HCT116 (cell line): ENCODE data around the gene SLC22A13. TPM values are rescaled to one million over a fixed set of nuclear protein-coding genes. Genes with fewer than 3 reads are reported as not detected.

Experiments used
- ATAC-seq: fragments of 200-7000 bp; cut with Tn5 transposase; 2 replicates; pipeline ENCODE4 v1.9.1; 2020; ENCODE audit warnings: mild to moderate bottlenecking, moderate library complexity
- BruUV-seq: library from RNA; stranded (reverse); fragments of 400-500 nt; replicated peaks from 2 replicates; lab custom pipeline; 2021; lab: Mats Ljungman, UMichigan
- CTCF ChIA-PET: fragments of 300-600 bp; sonication (Branson Sonifier 250); formaldehyde crosslinking; loops from one replicate; lab custom pipeline; 2021; ENCODE audit warnings: antibody characterized with exemption; lab: Charles Lee
- POLR2A ChIA-PET: fragments of 300-600, 350-600 bp; sonication (Branson Sonifier 250); formaldehyde crosslinking; loops from one replicate; lab custom pipeline; 2021; ENCODE audit warnings: antibody characterized with exemption; lab: Charles Lee
- RAD21 ChIA-PET, 2 experiments: fragments of 300-600 bp; sonication (Branson Sonifier 250); formaldehyde crosslinking; loops; one replicate each; lab custom pipeline; 2023; ENCODE audit warnings: low total read pairs in 2 of 2; ENCODE audit not compliant: uncharacterized antibody in 2 of 2, unreplicated experiment in 2 of 2, low non-redundant PET in 1 of 2; lab: Charles Lee
- DNase-seq: peaks from one replicate; pipeline ENCODE4 v3.0.0-alpha.2; 2010; ENCODE audit warnings: low read depth, low spot score
- H2AFZ ChIP-seq: fragments of 200-600 bp; shearing (Covaris generic), sonication (generic); 2 replicates; pipeline ENCODE4 v1.6.1; 2017; ENCODE audit warnings: low read depth, mixed run types, mixed read lengths, antibody characterized with exemption, low read length; ENCODE audit not compliant: poor library complexity, severe bottlenecking
- H3K27ac ChIP-seq: 2 replicates; pipeline ENCODE4 v1.5.1; 2012; ENCODE audit warnings: low read depth, low read length
- H3K27me3 ChIP-seq: fragments of 200-600 bp; sonication (generic); 2 replicates; pipeline ENCODE4 v1.6.1; 2016; ENCODE audit warnings: mixed run types, low read length, mixed read lengths; ENCODE audit not compliant: insufficient read depth
- H3K36me3 ChIP-seq, 2 experiments: fragments of 200-500 bp in 1 of 2; fragments of 200-600 bp in 1 of 2; sonication (Bioruptor generic) in 1 of 2; sonication (generic) in 1 of 2; 2 replicates each; pipeline versions ENCODE4 v1.5.1 to v1.6.1; 2014 to 2016; ENCODE audit warnings: low read length in 2 of 2, inconsistent platforms in 1 of 2, mixed read lengths in 1 of 2, mixed run types in 1 of 2; ENCODE audit not compliant: insufficient read depth in 2 of 2, control insufficient read depth in 1 of 2
- H3K4me1 ChIP-seq, 2 experiments: fragments of 200-600 bp in 1 of 2; sonication (generic) in 1 of 2; 2 replicates each; pipeline versions ENCODE4 v1.5.1 to v1.6.1; 2012 to 2017; ENCODE audit warnings: low read length in 2 of 2, inconsistent platforms in 1 of 2, mild to moderate bottlenecking in 1 of 2, mixed read lengths in 1 of 2, mixed run types in 1 of 2, moderate library complexity in 1 of 2; ENCODE audit not compliant: insufficient read depth in 2 of 2, control insufficient read depth in 1 of 2
- H3K4me2 ChIP-seq: fragments of 200-600 bp; sonication (generic); 2 replicates; pipeline ENCODE4 v1.6.1; 2017; ENCODE audit warnings: mixed run types, low read length, mixed read lengths
- H3K4me3 ChIP-seq, 2 experiments: fragments of 200-600 bp in 1 of 2; sonication (generic) in 1 of 2; replicated peaks in 1 of 2; 2 replicates each; pipeline ENCODE4 v1.5.1; 2011 to 2016; ENCODE audit warnings: low read length in 2 of 2, control low read depth in 1 of 2, low read depth in 1 of 2, mild to moderate bottlenecking in 1 of 2, mixed read lengths in 1 of 2, mixed run types in 1 of 2
- H3K79me2 ChIP-seq: fragments of 200-600 bp; sonication (generic); 2 replicates; pipeline ENCODE4 v1.6.1; 2017; ENCODE audit warnings: mild to moderate bottlenecking, mixed run types, low read length, moderate library complexity, mixed read lengths; ENCODE audit not compliant: insufficient read depth
- H3K9ac ChIP-seq: fragments of 200-600 bp; sonication (generic); 2 replicates; pipeline ENCODE4 v1.6.1; 2016; ENCODE audit warnings: low read length, mixed read lengths
- H3K9me2 ChIP-seq: fragments of 200-600 bp; sonication (generic), shearing (Covaris generic); 2 replicates; pipeline ENCODE4 v1.6.1; 2017; ENCODE audit warnings: mixed run types, mild to moderate bottlenecking, moderate library complexity; ENCODE audit not compliant: insufficient read depth
- H3K9me3 ChIP-seq, 2 experiments: fragments of 200-500 bp in 1 of 2; fragments of 200-600 bp in 1 of 2; sonication (Bioruptor generic) in 1 of 2; sonication (generic) in 1 of 2; 2 replicates each; pipeline ENCODE4 v1.6.1; 2014 to 2017; ENCODE audit warnings: low read length in 2 of 2, mixed read lengths in 2 of 2, inconsistent platforms in 1 of 2, low read depth in 1 of 2, mild to moderate bottlenecking in 1 of 2, mixed run types in 1 of 2, moderate library complexity in 1 of 2; ENCODE audit not compliant: control insufficient read depth in 1 of 2, insufficient read depth in 1 of 2
- H4K20me1 ChIP-seq: fragments of 200-600 bp; sonication (generic), shearing (Covaris generic); 2 replicates; pipeline ENCODE4 v1.6.1; 2017; ENCODE audit warnings: mixed run types, mild to moderate bottlenecking, moderate library complexity; ENCODE audit not compliant: insufficient read depth
- CBX3 ChIP-seq: IDR thresholded peaks from 2 replicates; pipeline ENCODE4 v1.6.1; 2012; ENCODE audit warnings: low read depth
- CEBPB ChIP-seq: IDR thresholded peaks from 2 replicates; pipeline ENCODE4 v1.6.1; 2012; ENCODE audit warnings: low read depth
- EGR1 ChIP-seq: IDR thresholded peaks from 2 replicates; pipeline ENCODE4 v1.6.1; 2012; ENCODE audit warnings: low read depth
- EZH2phosphoT487 ChIP-seq: fragments of 200-600 bp; IDR thresholded peaks from 2 replicates; pipeline ENCODE4 v1.6.1; 2018; ENCODE audit warnings: antibody characterized with exemption, borderline replicate concordance
- JUND ChIP-seq: IDR thresholded peaks from 2 replicates; pipeline ENCODE4 v1.6.1; 2012
- MAX ChIP-seq: IDR thresholded peaks from 2 replicates; pipeline ENCODE4 v1.6.1; 2012
- RAD21 ChIP-seq: IDR thresholded peaks from 2 replicates; pipeline ENCODE4 v1.6.1; 2012; ENCODE audit warnings: low read depth, mild to moderate bottlenecking
- SIN3A ChIP-seq: IDR thresholded peaks from 2 replicates; pipeline ENCODE4 v1.6.1; 2012; ENCODE audit warnings: low read depth
- SRF ChIP-seq: IDR thresholded peaks from 2 replicates; pipeline ENCODE4 v1.6.1; 2012; ENCODE audit warnings: low read depth
- TCF7L2 ChIP-seq: IDR thresholded peaks from 2 replicates; pipeline ENCODE4 v1.7.0; 2011; ENCODE audit warnings: borderline replicate concordance, inconsistent platforms; ENCODE audit not compliant: insufficient read depth, insufficient read length; ENCODE audit errors: extremely low read depth
- ZFX ChIP-seq: fragments of 450-650 bp; IDR thresholded peaks from 2 replicates; pipeline ENCODE4 v1.6.1; 2017
- ZNF274 ChIP-seq: fragments of 200-500 bp; sonication (Bioruptor generic); IDR thresholded peaks from 2 replicates; pipeline ENCODE4 v1.6.1; 2014; ENCODE audit warnings: mild to moderate bottlenecking, low read depth, low read length, inconsistent platforms
- intact Hi-C: fragments of 100-400 bp; cut with micrococcal nuclease; formaldehyde crosslinking; loops from 2 replicates; pipeline ENCODE4 v1.10.0; 2022
- total RNA-seq: library from RNA; stranded (reverse); gene quantifications from one replicate; pipeline ENCODE4 v1.2.1, GENCODE V29; 2021; ENCODE audit not compliant: unreplicated experiment
- TF ChIP-seq, protein P1 (sequence below): IDR thresholded peaks from 2 replicates; pipeline ENCODE4 v1.6.1; 2011; ENCODE audit warnings: mild to moderate bottlenecking, low read length, moderate library complexity; ENCODE audit not compliant: insufficient replicate concordance; ENCODE audit errors: extremely low read depth
- TF ChIP-seq, protein P2 (sequence below): IDR thresholded peaks from 2 replicates; pipeline ENCODE4 v1.6.1; 2012

Gene SLC22A13
- total RNA-seq, 1 experiment from 2014 or later = 0.47 TPM

DNA sequence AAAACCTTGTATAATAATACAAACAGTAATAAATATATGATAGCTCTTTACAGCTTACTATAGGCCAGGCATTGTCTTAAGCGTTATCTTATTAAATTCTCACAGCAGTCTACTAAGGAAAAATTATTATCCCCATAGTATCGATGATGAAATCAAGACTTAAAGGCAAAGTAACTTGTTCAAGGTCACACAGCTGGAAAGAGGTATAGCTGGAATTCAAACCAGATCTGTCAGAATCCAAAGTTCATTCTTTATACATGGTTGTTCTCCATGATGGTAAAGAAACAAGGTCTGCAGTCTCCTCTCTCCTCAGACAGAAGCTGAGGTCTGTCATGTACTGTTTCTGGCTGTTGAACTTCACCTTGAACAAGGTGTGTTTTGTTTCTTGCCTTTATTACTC is 15.4 kb upstream of the SLC22A13 start:
- H3K9me2 ChIP-seq = no peaks in the 10 kb centered on the region
- no peaks in the 10 kb centered on the region for H3K9me3 ChIP-seq
- H2AFZ ChIP-seq = no peak overlapping the region
- CTCF ChIA-PET = interaction anchor here (1.4 kb wide), 1 partner anchor 48 kb away, joined by 3 read pairs; no protein-coding TSS in a partner anchor
- no TSS peak for BruUV-seq
- H3K79me2 ChIP-seq = no peaks in the 10 kb centered on the region
- DNase-seq (no peak), ATAC-seq (no peak)
- peaks cover 17 to 35% of the 10 kb centered on the region in 2 experiments; a peak in 3 of 4 replicates for H3K36me3 ChIP-seq
- intact Hi-C loops = no loop called here
- TF ChIP-seq ZNF274 (no peak), MAX (no peak), EGR1 (no peak), ZFX (no peak)
- H3K27me3 ChIP-seq = no peaks in the 10 kb centered on the region
- RAD21 ChIA-PET = no interaction called here
- no peaks in the 10 kb centered on the region for H4K20me1 ChIP-seq
- H3K27ac ChIP-seq = no peak overlapping the region
- POLR2A ChIA-PET = no interaction called here
- H3K4me1 ChIP-seq = no peaks in the 10 kb centered on the region; a peak in 1 of 4 replicates
- H3K4me2 ChIP-seq = no peak overlapping the region
- H3K4me3 ChIP-seq = no peak overlapping the region
- H3K9ac ChIP-seq = no peak overlapping the region

- H3K27me3 ChIP-seq = no peaks in the 10 kb centered on the region
- ATAC-seq = no peak
These were observed 14.4 kb upstream of the SLC22A13 start for GRCh38 chr3:38251197-38251596.

More at GRCh38 chr3:38251197-38251596, 14.4 kb upstream of the SLC22A13 start:
- TF ChIP-seq SIN3A = no peak
- TF ChIP-seq JUND = no peak
- no peak for TF ChIP-seq SRF
- no peak for TF ChIP-seq MAX
- TF ChIP-seq ZNF274 = no peak
- no peak for TF ChIP-seq ZFX
- TF ChIP-seq CEBPB = no peak
- TF ChIP-seq, protein P1, sequence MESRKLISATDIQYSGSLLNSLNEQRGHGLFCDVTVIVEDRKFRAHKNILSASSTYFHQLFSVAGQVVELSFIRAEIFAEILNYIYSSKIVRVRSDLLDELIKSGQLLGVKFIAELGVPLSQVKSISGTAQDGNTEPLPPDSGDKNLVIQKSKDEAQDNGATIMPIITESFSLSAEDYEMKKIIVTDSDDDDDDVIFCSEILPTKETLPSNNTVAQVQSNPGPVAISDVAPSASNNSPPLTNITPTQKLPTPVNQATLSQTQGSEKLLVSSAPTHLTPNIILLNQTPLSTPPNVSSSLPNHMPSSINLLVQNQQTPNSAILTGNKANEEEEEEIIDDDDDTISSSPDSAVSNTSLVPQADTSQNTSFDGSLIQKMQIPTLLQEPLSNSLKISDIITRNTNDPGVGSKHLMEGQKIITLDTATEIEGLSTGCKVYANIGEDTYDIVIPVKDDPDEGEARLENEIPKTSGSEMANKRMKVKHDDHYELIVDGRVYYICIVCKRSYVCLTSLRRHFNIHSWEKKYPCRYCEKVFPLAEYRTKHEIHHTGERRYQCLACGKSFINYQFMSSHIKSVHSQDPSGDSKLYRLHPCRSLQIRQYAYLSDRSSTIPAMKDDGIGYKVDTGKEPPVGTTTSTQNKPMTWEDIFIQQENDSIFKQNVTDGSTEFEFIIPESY = no peak
- no peak for TF ChIP-seq CBX3
- no peak for TF ChIP-seq RAD21
- TF ChIP-seq TCF7L2 = no peak
- no peak for TF ChIP-seq EZH2phosphoT487
- TF ChIP-seq, protein P2, sequence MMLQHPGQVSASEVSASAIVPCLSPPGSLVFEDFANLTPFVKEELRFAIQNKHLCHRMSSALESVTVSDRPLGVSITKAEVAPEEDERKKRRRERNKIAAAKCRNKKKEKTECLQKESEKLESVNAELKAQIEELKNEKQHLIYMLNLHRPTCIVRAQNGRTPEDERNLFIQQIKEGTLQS = no peak
- TF ChIP-seq, all 23 proteins: peak for 0
- H3K4me3 ChIP-seq = no peak overlapping the region
- POLR2A ChIA-PET = no interaction called here
- no peaks in the 10 kb centered on the region; a peak in 1 of 4 replicates for H3K4me1 ChIP-seq
- RAD21 ChIA-PET = no interaction called here
- no peak overlapping the region for H3K9ac ChIP-seq
- CTCF ChIA-PET = no interaction called here
- H4K20me1 ChIP-seq = no peaks in the 10 kb centered on the region
- no peaks in the 10 kb centered on the region for H3K79me2 ChIP-seq
- no TSS peak for BruUV-seq
- DNase-seq = no peak
- no peaks in the 10 kb centered on the region for H3K9me2 ChIP-seq
- no peak overlapping the region for H3K27ac ChIP-seq
- H3K4me2 ChIP-seq = no peak overlapping the region
- H3K36me3 ChIP-seq = peaks cover 17 to 31% of the 10 kb centered on the region in 2 experiments; a peak in 3 of 4 replicates
- no peak overlapping the region for H2AFZ ChIP-seq
- no peaks in the 10 kb centered on the region for H3K9me3 ChIP-seq
- intact Hi-C loops = no loop called here
